Body of pancreas (tissue), 4 donors: ENCODE data around the gene RASGRF2.

Experiments
- POLR2A ChIP-seq, 3 donors: fragments of 450-650 bp; IDR thresholded peaks; one replicate each; pipeline ENCODE4 v1.6.1; 2016; ENCODE audit warnings: antibody characterized with exemption in 3 of 3, mild to moderate bottlenecking in 2 of 3
- TF ChIP-seq, protein P1 (sequence below), 7 experiments: fragments of 450-650 bp in 4 of 7; fragments of 200-600 bp in 3 of 7; sonication (generic) in 3 of 7; IDR thresholded peaks; one replicate each; pipeline ENCODE4 v1.5.1; 2016 to 2019; ENCODE audit warnings: antibody characterized with exemption in 7 of 7

DNA sequence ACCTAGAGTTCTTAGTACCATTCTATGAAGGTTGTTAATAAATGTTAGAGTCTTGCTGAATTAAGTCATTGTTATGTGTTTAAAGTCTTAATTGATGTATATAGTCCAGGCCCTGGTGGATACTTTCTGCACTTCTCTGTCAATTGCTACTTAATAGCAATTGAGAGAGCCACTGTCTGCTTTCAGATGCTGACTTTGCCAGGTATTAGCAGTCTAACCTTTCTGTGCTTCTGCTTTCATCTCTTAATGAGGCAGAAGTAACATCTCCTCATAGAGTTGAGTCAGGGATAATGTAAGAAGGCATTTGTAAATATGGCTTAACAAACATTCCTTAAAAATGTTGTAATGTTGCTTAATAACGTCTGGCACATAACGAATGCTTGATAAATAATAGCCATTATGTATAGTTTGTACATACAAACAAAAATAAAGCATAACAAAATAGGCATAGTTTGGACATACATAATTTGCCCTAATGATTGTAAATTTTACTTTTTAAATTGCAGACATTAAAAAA is 28.3 kb downstream of the RASGRF2 start:
- TF ChIP-seq, protein P1, sequence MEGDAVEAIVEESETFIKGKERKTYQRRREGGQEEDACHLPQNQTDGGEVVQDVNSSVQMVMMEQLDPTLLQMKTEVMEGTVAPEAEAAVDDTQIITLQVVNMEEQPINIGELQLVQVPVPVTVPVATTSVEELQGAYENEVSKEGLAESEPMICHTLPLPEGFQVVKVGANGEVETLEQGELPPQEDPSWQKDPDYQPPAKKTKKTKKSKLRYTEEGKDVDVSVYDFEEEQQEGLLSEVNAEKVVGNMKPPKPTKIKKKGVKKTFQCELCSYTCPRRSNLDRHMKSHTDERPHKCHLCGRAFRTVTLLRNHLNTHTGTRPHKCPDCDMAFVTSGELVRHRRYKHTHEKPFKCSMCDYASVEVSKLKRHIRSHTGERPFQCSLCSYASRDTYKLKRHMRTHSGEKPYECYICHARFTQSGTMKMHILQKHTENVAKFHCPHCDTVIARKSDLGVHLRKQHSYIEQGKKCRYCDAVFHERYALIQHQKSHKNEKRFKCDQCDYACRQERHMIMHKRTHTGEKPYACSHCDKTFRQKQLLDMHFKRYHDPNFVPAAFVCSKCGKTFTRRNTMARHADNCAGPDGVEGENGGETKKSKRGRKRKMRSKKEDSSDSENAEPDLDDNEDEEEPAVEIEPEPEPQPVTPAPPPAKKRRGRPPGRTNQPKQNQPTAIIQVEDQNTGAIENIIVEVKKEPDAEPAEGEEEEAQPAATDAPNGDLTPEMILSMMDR (IDR thresholded peaks at IDR 0.05) = no peak
- no peak for TF ChIP-seq POLR2A (IDR thresholded peaks at IDR 0.05)
